ENCODE results near the gene MS4A5. TPM values are rescaled to one million over a fixed set of nuclear protein-coding genes. Genes with fewer than 3 reads are reported as not detected.

Gene MS4A5
- polyA plus RNA-seq, 1 donor (not counting 4 experiments of a cell fraction or from before 2014, with no cell fraction given), result not detected

- H3K9me3 ChIP-seq (ENCODE audit: control insufficient read depth, low read depth, low read length), result no peaks in the 10 kb centered on the region
- H3K9ac ChIP-seq (ENCODE audit: control insufficient read depth, extremely low read depth, insufficient read depth, low read length), result no peak overlapping the region
- no peaks in the 10 kb centered on the region for H3K79me2 ChIP-seq (ENCODE audit: control insufficient read depth, insufficient read depth, low read length)
- H3K4me3 ChIP-seq (ENCODE audit: control insufficient read depth in 2 of 3, extremely low read depth in 1 of 3, insufficient read depth in 2 of 3, low read depth in 1 of 3, low read length in 3 of 3), result no peak overlapping the region
- H4K20me1 ChIP-seq (ENCODE audit: control insufficient read depth, extremely low read depth, insufficient read depth, low read length), result no peaks in the 10 kb centered on the region
- no peak overlapping the region for H3K27ac ChIP-seq (ENCODE audit: control insufficient read depth, insufficient read depth, low read length)
- TF ChIP-seq CTCF (optimal IDR thresholded peaks at IDR 0.05 in 1 of 3, IDR thresholded peaks at IDR 0.05 in 1 of 3, conservative IDR thresholded peaks at IDR 0.05 in 1 of 3; ENCODE audit: extremely low read depth in 1 of 3, insufficient read depth in 2 of 3, low read length in 3 of 3) (no peak), EZH2 (IDR thresholded peaks at IDR 0.05; ENCODE audit: low read length) (no peak)
- FAIRE-seq (no peak), DNase-seq (ENCODE audit: low read depth, low spot score) (no peak)
- no peak overlapping the region for H2AFZ ChIP-seq (ENCODE audit: control insufficient read depth, low read length)
- H3K4me1 ChIP-seq (ENCODE audit: control insufficient read depth, extremely low read depth, insufficient read depth, low read length), result no peaks in the 10 kb centered on the region
- H3K4me2 ChIP-seq (ENCODE audit: control insufficient read depth, extremely low read depth, insufficient read depth, low read depth, low read length), result no peak overlapping the region
- H3K9me1 ChIP-seq (ENCODE audit: control insufficient read depth, extremely low read depth, insufficient read depth, low read length), result no peaks in the 10 kb centered on the region
- dilution Hi-C loops (cut with MboI; ENCODE audit: extremely low pct_ligation_motif_present, low sequenced_read_pairs), result no loop called here
- H3K36me3 ChIP-seq (ENCODE audit: control insufficient read depth in 2 of 2, extremely low read depth in 1 of 2, insufficient read depth in 2 of 2, low read length in 2 of 2), result no peaks in the 10 kb centered on the region
- no peaks in the 10 kb centered on the region for H3K27me3 ChIP-seq (ENCODE audit: control insufficient read depth, extremely low read depth, insufficient read depth, low read length)
Observed at GRCh38 chr11:60428517-60428916, 855 bp upstream of the MS4A5 start.

- Histone ChIP-seq H3K4me2 (ENCODE audit: control insufficient read depth, extremely low read depth, insufficient read depth, low read depth, low read length) (no peak overlapping the region), H3K4me3 (ENCODE audit: control insufficient read depth in 2 of 3, extremely low read depth in 1 of 3, insufficient read depth in 2 of 3, low read depth in 1 of 3, low read length in 3 of 3) (no peak overlapping the region), H3K9me1 (ENCODE audit: control insufficient read depth, extremely low read depth, insufficient read depth, low read length) (no peaks in the 10 kb centered on the region), H2AFZ (ENCODE audit: control insufficient read depth, low read length) (no peak overlapping the region), H4K20me1 (ENCODE audit: control insufficient read depth, extremely low read depth, insufficient read depth, low read length) (no peaks in the 10 kb centered on the region), H3K9ac (ENCODE audit: control insufficient read depth, extremely low read depth, insufficient read depth, low read length) (no peak overlapping the region), H3K27me3 (ENCODE audit: control insufficient read depth, extremely low read depth, insufficient read depth, low read length) (no peaks in the 10 kb centered on the region), H3K36me3 (ENCODE audit: control insufficient read depth in 2 of 2, extremely low read depth in 1 of 2, insufficient read depth in 2 of 2, low read length in 2 of 2) (no peaks in the 10 kb centered on the region), H3K9me3 (ENCODE audit: control insufficient read depth, low read depth, low read length) (no peaks in the 10 kb centered on the region), H3K79me2 (ENCODE audit: control insufficient read depth, insufficient read depth, low read length) (no peaks in the 10 kb centered on the region), H3K4me1 (ENCODE audit: control insufficient read depth, extremely low read depth, insufficient read depth, low read length) (no peaks in the 10 kb centered on the region), H3K27ac (ENCODE audit: control insufficient read depth, insufficient read depth, low read length) (no peak overlapping the region)
- FAIRE-seq (no peak), DNase-seq (ENCODE audit: low read depth, low spot score) (no peak)
- TF ChIP-seq EZH2 (IDR thresholded peaks at IDR 0.05; ENCODE audit: low read length), result no peak
- no peak for TF ChIP-seq CTCF (optimal IDR thresholded peaks at IDR 0.05 in 1 of 3, IDR thresholded peaks at IDR 0.05 in 1 of 3, conservative IDR thresholded peaks at IDR 0.05 in 1 of 3; ENCODE audit: extremely low read depth in 1 of 3, insufficient read depth in 2 of 3, low read length in 3 of 3)
- dilution Hi-C loops (cut with MboI; ENCODE audit: extremely low pct_ligation_motif_present, low sequenced_read_pairs), result no loop called here
Observed at GRCh38 chr11:60431251-60431650, 1.9 kb downstream of the MS4A5 start.

All from keratinocyte (primary cell).